DND-41 (cell line): ENCODE results near the gene TRANK1.

Experiments used
- ATAC-seq: fragments of 200-7000 bp; cut with Tn5 transposase; 3 replicates; pipeline ENCODE4 v1.9.1; 2021; ENCODE audit warnings: low read depth; ENCODE audit not compliant: insufficient read depth
- DNase-seq: peaks from one replicate; pipeline ENCODE4 v3.0.0-alpha.2; 2020
- H2AFZ ChIP-seq: 2 replicates; pipeline ENCODE4 v1.6.0; 2012; ENCODE audit warnings: low read depth, low read length
- H3K27ac ChIP-seq: 2 replicates; pipeline ENCODE4 v1.5.1; 2012; ENCODE audit warnings: low read length, inconsistent platforms
- H3K27me3 ChIP-seq: fragments of 200-600 bp; sonication (generic); 2 replicates; pipeline ENCODE4 v1.6.0; 2012; ENCODE audit warnings: low read length, mild to moderate bottlenecking, inconsistent platforms; ENCODE audit not compliant: insufficient read depth, poor library complexity
- H3K36me3 ChIP-seq: 2 replicates; pipeline ENCODE4 v1.5.1; 2012; ENCODE audit warnings: low read length, inconsistent platforms; ENCODE audit not compliant: insufficient read depth
- H3K4me1 ChIP-seq: 2 replicates; pipeline ENCODE4 v1.5.1; 2012; ENCODE audit warnings: mild to moderate bottlenecking, low read length; ENCODE audit not compliant: insufficient read depth
- H3K4me2 ChIP-seq: 2 replicates; pipeline ENCODE4 v1.6.0; 2012; ENCODE audit warnings: mild to moderate bottlenecking, moderate library complexity, low read length, inconsistent platforms; ENCODE audit not compliant: insufficient read depth
- H3K4me3 ChIP-seq, 2 experiments: fragments of 200-600 bp in 1 of 2; shearing (Covaris generic) in 1 of 2; 2 replicates each; pipeline ENCODE4 v1.5.1; 2012 to 2016; ENCODE audit warnings: inconsistent platforms in 2 of 2, low read length in 2 of 2, mild to moderate bottlenecking in 2 of 2, low read depth in 1 of 2, moderate library complexity in 1 of 2
- H3K79me2 ChIP-seq: 2 replicates; pipeline ENCODE4 v1.6.0; 2012; ENCODE audit warnings: low read length, inconsistent platforms; ENCODE audit not compliant: insufficient read depth
- H3K9ac ChIP-seq: 2 replicates; pipeline ENCODE4 v1.6.0; 2012; ENCODE audit warnings: low read depth, mild to moderate bottlenecking, inconsistent platforms, low read length, moderate library complexity
- H3K9me3 ChIP-seq: 2 replicates; pipeline ENCODE4 v1.5.1; 2012; ENCODE audit warnings: low read length, moderate library complexity, mild to moderate bottlenecking, inconsistent platforms; ENCODE audit not compliant: insufficient read depth, severe bottlenecking
- H4K20me1 ChIP-seq: 2 replicates; pipeline ENCODE4 v1.6.0; 2012; ENCODE audit warnings: low read length; ENCODE audit not compliant: insufficient read depth
- EZH2 ChIP-seq: IDR thresholded peaks from 3 replicates; pipeline ENCODE4 v1.6.1; 2012; ENCODE audit warnings: borderline replicate concordance, low read depth, mild to moderate bottlenecking, moderate library complexity, low read length, inconsistent platforms; ENCODE audit not compliant: severe bottlenecking
- TF ChIP-seq, protein P1 (sequence below): IDR thresholded peaks from 2 replicates; pipeline ENCODE4 v1.5.1; 2012; ENCODE audit warnings: borderline replicate concordance, low read length, moderate library complexity, mild to moderate bottlenecking; ENCODE audit not compliant: poor library complexity, severe bottlenecking; ENCODE audit errors: extremely low read depth

The TRANK1 gene

DNA sequence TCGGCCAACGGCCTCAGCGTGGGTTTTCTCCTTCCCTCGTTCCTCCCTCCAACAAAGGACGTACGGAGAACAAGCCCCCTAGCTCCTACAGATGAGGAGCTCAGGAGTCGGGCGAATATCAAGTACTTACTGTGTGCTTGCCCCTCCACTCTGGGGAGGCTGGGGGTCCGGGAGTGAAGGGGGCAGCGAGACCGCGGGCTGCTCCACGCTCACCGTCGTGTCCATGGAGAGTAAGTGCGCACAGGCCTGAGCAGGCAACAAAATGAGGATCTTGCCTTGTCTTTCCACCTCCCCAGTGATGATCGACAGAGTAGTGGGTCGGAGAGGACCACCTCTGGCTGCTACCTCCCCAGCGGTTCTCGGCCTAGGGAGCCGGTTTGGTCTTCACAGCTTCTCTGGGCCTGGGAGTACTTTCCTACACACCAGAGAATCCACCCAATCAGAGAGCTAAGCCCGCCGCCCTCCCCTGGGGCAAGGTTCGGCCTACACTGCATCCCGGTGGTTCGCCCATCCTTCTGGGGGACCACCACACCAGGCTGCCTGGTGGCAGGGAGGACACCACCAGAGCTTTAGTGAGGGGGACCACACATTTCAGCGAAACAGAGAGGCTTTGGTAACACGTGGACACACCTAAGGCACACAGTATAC, 603 bp upstream of the TRANK1 start:
- TF ChIP-seq, protein P1, sequence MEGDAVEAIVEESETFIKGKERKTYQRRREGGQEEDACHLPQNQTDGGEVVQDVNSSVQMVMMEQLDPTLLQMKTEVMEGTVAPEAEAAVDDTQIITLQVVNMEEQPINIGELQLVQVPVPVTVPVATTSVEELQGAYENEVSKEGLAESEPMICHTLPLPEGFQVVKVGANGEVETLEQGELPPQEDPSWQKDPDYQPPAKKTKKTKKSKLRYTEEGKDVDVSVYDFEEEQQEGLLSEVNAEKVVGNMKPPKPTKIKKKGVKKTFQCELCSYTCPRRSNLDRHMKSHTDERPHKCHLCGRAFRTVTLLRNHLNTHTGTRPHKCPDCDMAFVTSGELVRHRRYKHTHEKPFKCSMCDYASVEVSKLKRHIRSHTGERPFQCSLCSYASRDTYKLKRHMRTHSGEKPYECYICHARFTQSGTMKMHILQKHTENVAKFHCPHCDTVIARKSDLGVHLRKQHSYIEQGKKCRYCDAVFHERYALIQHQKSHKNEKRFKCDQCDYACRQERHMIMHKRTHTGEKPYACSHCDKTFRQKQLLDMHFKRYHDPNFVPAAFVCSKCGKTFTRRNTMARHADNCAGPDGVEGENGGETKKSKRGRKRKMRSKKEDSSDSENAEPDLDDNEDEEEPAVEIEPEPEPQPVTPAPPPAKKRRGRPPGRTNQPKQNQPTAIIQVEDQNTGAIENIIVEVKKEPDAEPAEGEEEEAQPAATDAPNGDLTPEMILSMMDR, result no peak
- no peak for TF ChIP-seq EZH2
- Histone ChIP-seq H3K27me3 (no peaks in the 10 kb centered on the region), H3K36me3 (no peaks in the 10 kb centered on the region), H4K20me1 (no peaks in the 10 kb centered on the region), H3K9ac (no peak overlapping the region), H2AFZ (peak overlapping the region; percentile 72), H3K4me1 (peaks cover 15% of the 10 kb centered on the region), H3K9me3 (peaks cover 28% of the 10 kb centered on the region), H3K79me2 (no peaks in the 10 kb centered on the region), H3K4me2 (peak overlapping the region; percentile 69), H3K27ac (no peak overlapping the region), H3K4me3 (peak overlapping the region in 1 of 2 experiments; percentile 61; a peak in 2 of 4 replicates)
- DNase-seq (no peak), ATAC-seq (no peak)

DNA sequence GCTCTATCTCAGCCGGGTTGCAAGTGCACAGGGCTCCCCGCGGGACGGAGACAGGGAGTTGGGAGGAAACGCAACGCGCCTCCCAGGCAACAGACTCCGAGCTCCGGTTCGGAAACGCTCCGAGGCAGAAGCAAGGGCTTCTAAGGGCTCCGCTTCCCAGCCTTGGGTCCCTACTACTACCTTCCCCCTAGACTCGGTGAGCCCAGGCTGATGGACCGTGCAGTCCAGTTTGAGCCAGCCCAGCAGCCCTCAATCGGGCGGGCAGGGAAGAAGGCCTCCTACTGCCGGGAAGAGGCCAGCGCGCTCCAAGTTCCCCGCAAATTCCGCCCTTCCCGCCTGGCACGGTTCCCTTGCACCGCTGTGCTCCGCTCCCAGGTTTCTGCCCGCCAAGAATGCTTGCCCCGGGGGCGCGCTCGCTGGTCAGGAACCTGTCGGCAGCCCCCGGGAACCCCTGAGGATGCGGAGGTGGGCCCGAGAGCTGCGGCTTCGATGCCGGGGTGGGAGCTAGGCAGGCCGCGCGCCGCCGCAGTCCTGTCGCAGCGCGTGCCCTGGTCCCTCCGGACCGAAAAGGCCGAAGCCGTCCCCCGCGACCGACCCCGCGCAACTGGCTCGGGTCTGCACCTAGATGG, 728 bp downstream of the TRANK1 start:
- DNase-seq (peak; percentile 39), ATAC-seq (peak; percentile 69)
- TF ChIP-seq, protein P1, result no peak
- no peak for TF ChIP-seq EZH2
- no peaks in the 10 kb centered on the region for H4K20me1 ChIP-seq
- H2AFZ ChIP-seq, result peak overlapping the region; percentile 72
- H3K27ac ChIP-seq, result no peak overlapping the region
- H3K79me2 ChIP-seq, result no peaks in the 10 kb centered on the region
- H3K4me3 ChIP-seq, result peak overlapping the region; percentile 21 to 61; a peak in 3 of 4 replicates
- peak overlapping the region; percentile 69 for H3K9ac ChIP-seq
- peaks cover 15% of the 10 kb centered on the region for H3K4me1 ChIP-seq
- H3K36me3 ChIP-seq, result no peaks in the 10 kb centered on the region
- peaks cover 25% of the 10 kb centered on the region for H3K9me3 ChIP-seq
- no peaks in the 10 kb centered on the region for H3K27me3 ChIP-seq
- H3K4me2 ChIP-seq, result peak overlapping the region; percentile 69

DNA sequence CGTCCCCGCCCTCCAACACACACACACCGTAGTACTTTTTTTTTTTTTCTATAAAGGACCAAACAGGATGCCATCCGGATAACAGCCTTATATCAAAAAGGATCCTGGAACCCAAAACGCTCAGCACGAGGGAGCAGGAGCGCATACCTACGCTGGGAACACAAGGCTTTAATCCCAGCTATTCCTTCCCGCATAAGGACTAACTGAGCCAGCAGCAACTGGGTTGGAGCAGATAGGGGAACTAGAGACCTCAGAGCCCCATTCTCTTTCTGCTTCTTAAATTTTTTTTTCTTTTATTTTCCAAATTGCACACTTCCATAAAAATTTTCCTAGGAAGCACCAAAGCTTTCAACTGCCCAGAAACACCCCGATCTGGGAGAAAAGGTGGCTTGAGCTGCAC, 1.3 kb downstream of the TRANK1 start:
- H3K36me3 ChIP-seq, result no peaks in the 10 kb centered on the region
- peak overlapping the region; percentile 69 for H3K9ac ChIP-seq
- TF ChIP-seq, protein P1, result no peak
- TF ChIP-seq EZH2, result no peak
- no peaks in the 10 kb centered on the region for H3K79me2 ChIP-seq
- no peak for ATAC-seq
- peaks cover 25% of the 10 kb centered on the region for H3K9me3 ChIP-seq
- H3K27ac ChIP-seq, result no peak overlapping the region
- no peak for DNase-seq
- H3K4me2 ChIP-seq, result peak overlapping the region; percentile 69
- no peaks in the 10 kb centered on the region for H4K20me1 ChIP-seq
- peaks cover 15% of the 10 kb centered on the region for H3K4me1 ChIP-seq
- H2AFZ ChIP-seq, result peak overlapping the region; percentile 72; the same call in 1 of the 2 replicates
- no peaks in the 10 kb centered on the region for H3K27me3 ChIP-seq
- H3K4me3 ChIP-seq, result peak overlapping the region in 1 of 2 experiments; percentile 61; a peak in 3 of 4 replicates
